Fibroblast of lung (primary cell): ENCODE data around the gene EPB41L5.

Source experiments
- EZH2 ChIP-seq: IDR thresholded peaks from 2 replicates; pipeline ENCODE4 v1.5.1; 2012; ENCODE audit warnings: low read length, control low read depth, mild to moderate bottlenecking; ENCODE audit errors: missing control alignments
- TF ChIP-seq, protein P1 (sequence below), 2 donors: IDR thresholded peaks in 1 of 2; conservative IDR thresholded peaks in 1 of 2; 1 replicate in 1 of 2; 2 replicates in 1 of 2; pipeline ENCODE4 v1.5.1; 2011 to 2012; ENCODE audit warnings: low read length in 2 of 2, control low read depth in 1 of 2, inconsistent platforms in 1 of 2, low read depth in 1 of 2, mild to moderate bottlenecking in 1 of 2

GRCh38 chr2:120060088-120060623 lies 47.3 kb downstream of the EPB41L5 start:
- TF ChIP-seq, protein P1, sequence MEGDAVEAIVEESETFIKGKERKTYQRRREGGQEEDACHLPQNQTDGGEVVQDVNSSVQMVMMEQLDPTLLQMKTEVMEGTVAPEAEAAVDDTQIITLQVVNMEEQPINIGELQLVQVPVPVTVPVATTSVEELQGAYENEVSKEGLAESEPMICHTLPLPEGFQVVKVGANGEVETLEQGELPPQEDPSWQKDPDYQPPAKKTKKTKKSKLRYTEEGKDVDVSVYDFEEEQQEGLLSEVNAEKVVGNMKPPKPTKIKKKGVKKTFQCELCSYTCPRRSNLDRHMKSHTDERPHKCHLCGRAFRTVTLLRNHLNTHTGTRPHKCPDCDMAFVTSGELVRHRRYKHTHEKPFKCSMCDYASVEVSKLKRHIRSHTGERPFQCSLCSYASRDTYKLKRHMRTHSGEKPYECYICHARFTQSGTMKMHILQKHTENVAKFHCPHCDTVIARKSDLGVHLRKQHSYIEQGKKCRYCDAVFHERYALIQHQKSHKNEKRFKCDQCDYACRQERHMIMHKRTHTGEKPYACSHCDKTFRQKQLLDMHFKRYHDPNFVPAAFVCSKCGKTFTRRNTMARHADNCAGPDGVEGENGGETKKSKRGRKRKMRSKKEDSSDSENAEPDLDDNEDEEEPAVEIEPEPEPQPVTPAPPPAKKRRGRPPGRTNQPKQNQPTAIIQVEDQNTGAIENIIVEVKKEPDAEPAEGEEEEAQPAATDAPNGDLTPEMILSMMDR (conservative IDR thresholded peaks at IDR 0.05 in 1 of 2, IDR thresholded peaks at IDR 0.05 in 1 of 2; ENCODE audit: low read depth in 1 of 2, low read length in 2 of 2), result no peak
- TF ChIP-seq EZH2, result no peak
